ENCODE measurements around the gene CTNNB1. TPM values are rescaled to one million over a fixed set of nuclear protein-coding genes. Genes with fewer than 3 reads are reported as not detected.

The CTNNB1 gene
- total and polyA plus RNA-seq, 9 donors, result 169 to 495 (median 404) TPM

DNA sequence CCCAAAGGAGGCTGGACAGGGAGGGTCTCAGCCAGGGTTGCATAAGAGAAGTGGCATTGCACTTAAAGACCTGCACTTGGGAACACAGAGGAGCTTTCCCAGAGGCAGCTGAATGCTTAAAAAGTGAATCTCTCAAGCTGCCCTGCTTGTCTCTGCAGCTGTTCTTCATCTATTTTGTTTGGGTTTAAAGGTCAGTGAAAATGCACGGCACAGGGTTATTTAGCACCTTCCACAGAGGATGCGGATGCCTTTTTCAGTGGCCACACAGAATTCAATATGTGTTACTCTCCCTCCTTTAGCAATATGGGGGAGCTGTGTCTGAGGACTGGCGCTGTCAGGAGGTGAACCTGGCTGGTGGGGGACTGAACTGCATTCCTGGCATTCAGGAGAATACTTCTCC, 22.7 kb upstream of the CTNNB1 start:
- WGBS, 3 donors, result 19 to 35% (median 21%) methylated on average over 3 of the region's 3 CpGs

DNA sequence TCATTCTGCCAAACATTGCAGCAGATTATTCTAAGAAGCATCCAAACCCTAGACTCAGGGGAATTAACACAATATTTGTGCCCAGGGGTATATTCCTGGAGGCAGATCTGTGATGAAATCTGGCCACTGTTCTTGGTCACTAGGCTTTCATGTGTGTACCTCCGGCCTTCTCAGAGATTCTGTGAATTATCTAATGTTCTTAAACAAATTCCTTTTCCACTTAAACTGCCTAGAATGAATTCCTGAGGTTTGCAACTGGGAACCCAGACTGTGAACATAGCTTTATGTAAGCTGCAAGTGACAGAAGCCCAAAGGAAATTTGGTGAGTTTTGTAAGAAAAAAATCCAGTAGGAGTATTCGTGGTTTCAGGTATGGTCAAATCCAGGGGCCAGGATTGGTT, 20.7 kb upstream of the CTNNB1 start:
- Histone ChIP-seq H3K27ac (no peak overlapping the region), H3K4me1 (ENCODE audit: insufficient read depth) (peaks cover 3% of the 10 kb centered on the region), H3K9me3 (no peaks in the 10 kb centered on the region), H3K27me3 (no peaks in the 10 kb centered on the region), H3K36me3 (no peaks in the 10 kb centered on the region), H3K4me3 (no peak overlapping the region)
- 77 to 91% (median 83%) methylated on average over 2 of the region's 2 CpGs for WGBS, 3 donors
- intact Hi-C loops (cut with DNase I), result no loop called here
- TF ChIP-seq POLR2A (IDR thresholded peaks at IDR 0.05) (no peak), EP300 (IDR thresholded peaks at IDR 0.05) (no peak)
- TF ChIP-seq, protein P1, sequence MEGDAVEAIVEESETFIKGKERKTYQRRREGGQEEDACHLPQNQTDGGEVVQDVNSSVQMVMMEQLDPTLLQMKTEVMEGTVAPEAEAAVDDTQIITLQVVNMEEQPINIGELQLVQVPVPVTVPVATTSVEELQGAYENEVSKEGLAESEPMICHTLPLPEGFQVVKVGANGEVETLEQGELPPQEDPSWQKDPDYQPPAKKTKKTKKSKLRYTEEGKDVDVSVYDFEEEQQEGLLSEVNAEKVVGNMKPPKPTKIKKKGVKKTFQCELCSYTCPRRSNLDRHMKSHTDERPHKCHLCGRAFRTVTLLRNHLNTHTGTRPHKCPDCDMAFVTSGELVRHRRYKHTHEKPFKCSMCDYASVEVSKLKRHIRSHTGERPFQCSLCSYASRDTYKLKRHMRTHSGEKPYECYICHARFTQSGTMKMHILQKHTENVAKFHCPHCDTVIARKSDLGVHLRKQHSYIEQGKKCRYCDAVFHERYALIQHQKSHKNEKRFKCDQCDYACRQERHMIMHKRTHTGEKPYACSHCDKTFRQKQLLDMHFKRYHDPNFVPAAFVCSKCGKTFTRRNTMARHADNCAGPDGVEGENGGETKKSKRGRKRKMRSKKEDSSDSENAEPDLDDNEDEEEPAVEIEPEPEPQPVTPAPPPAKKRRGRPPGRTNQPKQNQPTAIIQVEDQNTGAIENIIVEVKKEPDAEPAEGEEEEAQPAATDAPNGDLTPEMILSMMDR (IDR thresholded peaks at IDR 0.05), result no peak
- no peak for DNase-seq

More for the DNA sequence above, 22.7 kb upstream of the CTNNB1 start:
- no peak for DNase-seq
- H3K27me3 ChIP-seq, result no peaks in the 10 kb centered on the region
- no peaks in the 10 kb centered on the region for H3K9me3 ChIP-seq
- no peaks in the 10 kb centered on the region for H3K36me3 ChIP-seq
- intact Hi-C loops (cut with DNase I), result no loop called here
- no peak overlapping the region for H3K27ac ChIP-seq
- no peak for TF ChIP-seq POLR2A (IDR thresholded peaks at IDR 0.05)
- TF ChIP-seq, protein P1 (IDR thresholded peaks at IDR 0.05), result no peak
- no peak for TF ChIP-seq EP300 (IDR thresholded peaks at IDR 0.05)
- H3K4me3 ChIP-seq, result no peak overlapping the region
- peaks cover 3% of the 10 kb centered on the region for H3K4me1 ChIP-seq (ENCODE audit: insufficient read depth)

GRCh38 chr3:41180396-41180795, 18.9 kb upstream of the CTNNB1 start:
- H3K9me3 ChIP-seq, result no peaks in the 10 kb centered on the region
- peaks cover 3% of the 10 kb centered on the region for H3K4me1 ChIP-seq (ENCODE audit: insufficient read depth)
- no peaks in the 10 kb centered on the region for H3K36me3 ChIP-seq
- no peaks in the 10 kb centered on the region for H3K27me3 ChIP-seq
- intact Hi-C loops (cut with DNase I), result no loop called here
- no peak for DNase-seq
- TF ChIP-seq POLR2A (IDR thresholded peaks at IDR 0.05) (no peak), EP300 (IDR thresholded peaks at IDR 0.05) (no peak)
- TF ChIP-seq, protein P1 (IDR thresholded peaks at IDR 0.05), result no peak
- no peak overlapping the region for H3K27ac ChIP-seq
- 95 to 99% (median 97%) methylated on average over 2 of the region's 2 CpGs for WGBS, 3 donors
- H3K4me3 ChIP-seq, result no peak overlapping the region

DNA sequence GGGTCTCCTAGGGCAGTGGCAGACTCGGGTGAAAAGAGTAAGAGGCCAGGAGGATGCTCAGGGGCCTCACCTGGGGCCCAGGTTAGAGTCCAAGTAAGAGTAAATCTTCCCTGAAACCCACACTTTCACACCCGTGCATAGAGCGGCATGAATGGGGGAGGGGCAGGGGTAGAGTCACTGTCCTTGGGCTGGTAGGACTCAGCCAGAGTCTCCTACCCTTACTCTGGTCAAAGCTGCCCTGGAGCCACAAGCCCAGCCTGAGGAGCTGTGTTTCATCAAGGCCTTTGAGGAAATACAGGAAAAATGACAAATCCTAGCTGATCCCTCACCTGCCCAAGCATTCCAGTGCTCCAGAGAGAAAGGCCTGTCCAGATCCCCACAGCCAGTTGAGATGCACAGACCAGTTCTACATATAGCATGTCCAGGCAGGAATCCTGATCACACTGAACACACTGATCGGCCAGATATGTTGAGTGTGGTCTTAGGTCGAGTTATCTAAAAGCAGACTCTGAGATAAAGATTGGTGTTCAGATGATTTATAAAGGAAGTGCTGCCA, 16.7 kb upstream of the CTNNB1 start:
- intact Hi-C loops (cut with DNase I), result no loop called here
- H3K27me3 ChIP-seq, result no peaks in the 10 kb centered on the region
- no peaks in the 10 kb centered on the region for H3K36me3 ChIP-seq
- no peaks in the 10 kb centered on the region for H3K4me1 ChIP-seq (ENCODE audit: insufficient read depth)
- H3K4me3 ChIP-seq, result no peak overlapping the region
- H3K27ac ChIP-seq, result no peak overlapping the region
- TF ChIP-seq EP300 (IDR thresholded peaks at IDR 0.05), result no peak
- TF ChIP-seq, protein P1 (IDR thresholded peaks at IDR 0.05), result no peak
- TF ChIP-seq POLR2A (IDR thresholded peaks at IDR 0.05), result no peak
- H3K9me3 ChIP-seq, result no peaks in the 10 kb centered on the region
- WGBS, 3 donors, result 82 to 89% (median 86%) methylated on average over 5 of the region's 5 CpGs
- DNase-seq, result no peak

Measured in ovary (tissue), 9 donors.